ENCODE results near the gene AGBL1.
"Not testable (repeated sequence)": the region's sequence is repeated elsewhere in the genome, so short reads cannot be mapped to it uniquely, and the experiment has no call there.

AGBL1 gene

DNA sequence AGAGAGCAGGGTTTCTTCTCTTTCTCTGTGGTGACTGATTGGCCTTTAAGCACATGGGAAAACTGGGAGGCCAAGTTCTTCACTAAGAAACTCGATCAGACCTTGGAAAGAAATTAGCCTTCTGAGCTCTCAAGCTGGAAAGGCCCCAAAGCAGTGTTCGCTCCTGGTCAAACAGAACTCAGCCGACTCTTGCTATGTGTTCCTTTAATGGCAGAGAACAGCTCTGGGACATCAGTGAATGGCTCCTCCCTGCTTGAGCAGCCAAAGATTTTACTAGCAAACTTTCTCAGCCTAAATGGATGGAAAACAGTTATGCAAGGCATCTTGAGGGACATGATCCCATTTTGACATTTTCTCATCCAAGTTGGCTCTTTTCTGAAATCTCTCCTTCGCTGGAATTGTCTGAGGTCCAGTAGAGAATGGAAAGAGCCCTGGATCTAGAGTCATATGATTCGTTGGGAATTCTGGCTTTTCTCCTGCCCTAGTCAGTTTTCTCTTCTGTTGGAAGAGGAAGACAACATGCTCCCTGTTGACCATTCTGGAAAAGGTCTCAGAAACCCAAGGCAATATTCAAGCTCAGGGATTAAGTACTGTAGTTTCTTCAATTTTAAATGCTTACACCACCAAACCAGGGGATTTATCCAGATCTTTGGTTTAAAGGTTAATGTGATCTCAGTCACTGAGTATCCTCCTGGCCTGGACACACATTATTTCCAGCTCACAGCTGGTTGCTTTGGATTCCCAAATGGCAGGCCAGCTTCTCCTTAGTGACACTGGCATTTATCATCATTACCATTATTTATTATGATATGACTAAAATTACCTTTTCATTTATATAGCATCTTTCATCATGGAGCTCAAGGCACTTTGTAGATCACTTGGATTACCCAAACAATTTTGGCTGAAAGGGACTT is 319.6 kb downstream of the AGBL1 start:
- no peak for DNase-seq (ENCODE audit: low spot score)

DNA sequence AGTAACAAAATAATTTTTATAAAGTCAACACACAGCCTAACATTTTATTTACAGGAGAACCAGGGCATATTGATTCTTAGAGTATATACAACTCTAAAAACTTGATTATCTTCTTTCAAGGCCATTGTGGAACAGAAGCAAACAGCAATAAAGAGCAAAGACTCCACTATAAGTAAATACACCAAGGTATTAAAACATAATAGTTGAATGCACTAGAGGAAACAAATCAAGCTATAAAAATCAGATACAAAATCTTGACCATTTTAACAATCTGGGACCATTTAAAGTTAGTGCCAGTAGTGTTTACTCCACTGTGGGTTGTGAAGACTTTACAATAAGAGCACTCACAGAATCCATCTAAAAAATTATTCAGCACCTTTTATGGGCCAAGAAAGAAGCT is 323.6 kb downstream of the AGBL1 start:
- DNase-seq (ENCODE audit: low spot score), result no peak

DNA sequence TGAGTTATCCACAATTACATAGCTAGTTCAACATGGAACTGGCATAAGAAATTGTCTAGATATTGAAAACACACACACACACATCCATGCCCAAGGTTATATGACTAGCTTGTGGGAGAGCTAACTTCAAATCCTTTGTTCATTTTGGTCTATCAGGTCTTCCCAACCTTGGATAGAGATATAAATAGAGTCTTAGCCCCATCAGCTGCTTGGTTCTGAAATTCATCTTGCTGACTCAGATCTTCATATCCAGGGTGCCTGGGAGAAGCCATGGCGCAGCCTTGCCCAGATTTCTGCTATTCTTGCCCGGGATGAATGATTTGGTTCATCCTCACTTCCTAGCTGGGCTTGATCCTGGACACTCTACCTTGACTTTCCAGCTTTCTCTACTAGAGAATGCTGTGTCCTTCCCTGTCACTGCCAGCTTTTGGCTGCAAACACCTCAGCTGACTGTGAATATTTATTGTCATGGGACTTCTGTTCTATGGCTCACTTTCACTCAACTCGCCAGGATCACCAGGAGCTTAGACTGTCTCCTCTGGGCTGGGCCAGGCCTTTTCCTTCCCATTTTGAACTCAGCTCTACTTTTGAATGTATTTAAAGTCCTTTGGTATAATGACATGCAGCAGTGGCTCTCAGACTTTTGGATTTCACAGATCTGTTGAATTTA is 324.4 kb downstream of the AGBL1 start:
- DNase-seq (ENCODE audit: low spot score), result no peak

DNA sequence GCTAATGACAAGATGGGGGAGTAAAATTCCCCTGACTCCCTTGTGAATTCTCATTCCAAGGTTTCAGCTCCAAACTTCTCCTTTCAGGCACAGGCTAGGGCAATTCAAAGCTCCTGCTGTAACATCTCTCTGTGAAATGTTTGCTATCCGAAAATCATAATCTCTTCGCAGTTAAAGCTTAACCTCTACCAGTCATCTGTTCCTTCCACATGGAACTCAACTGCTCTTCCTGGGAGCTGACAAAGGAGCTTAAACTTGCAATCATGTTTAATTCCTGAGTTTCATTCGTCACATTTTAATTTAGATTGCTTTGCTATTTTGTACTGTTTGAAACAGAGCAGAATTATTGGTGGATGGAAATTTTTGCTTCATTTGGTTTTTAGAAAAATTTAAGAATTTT is 328.6 kb downstream of the AGBL1 start:
- no peak for DNase-seq (ENCODE audit: low spot score)

DNA sequence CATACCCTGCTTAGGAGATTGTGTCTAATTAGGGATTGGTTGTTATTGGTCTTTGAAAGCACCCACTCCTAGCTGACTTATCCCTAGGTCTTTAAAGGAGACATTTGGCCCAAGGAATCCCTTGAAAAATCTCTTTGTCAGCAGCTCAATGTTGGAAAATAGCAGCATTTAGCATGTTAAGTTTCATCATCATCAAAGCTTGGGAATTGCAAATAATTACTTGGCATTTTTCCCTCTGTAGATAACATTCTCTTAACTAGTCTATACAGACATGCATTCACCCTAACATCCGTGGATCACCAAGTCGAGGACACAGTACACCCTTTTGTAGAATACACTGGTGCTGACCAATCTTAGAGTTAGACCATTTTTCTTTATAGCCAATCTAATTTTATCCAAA is 332.2 kb downstream of the AGBL1 start:
- DNase-seq (ENCODE audit: low spot score), result no peak

DNA sequence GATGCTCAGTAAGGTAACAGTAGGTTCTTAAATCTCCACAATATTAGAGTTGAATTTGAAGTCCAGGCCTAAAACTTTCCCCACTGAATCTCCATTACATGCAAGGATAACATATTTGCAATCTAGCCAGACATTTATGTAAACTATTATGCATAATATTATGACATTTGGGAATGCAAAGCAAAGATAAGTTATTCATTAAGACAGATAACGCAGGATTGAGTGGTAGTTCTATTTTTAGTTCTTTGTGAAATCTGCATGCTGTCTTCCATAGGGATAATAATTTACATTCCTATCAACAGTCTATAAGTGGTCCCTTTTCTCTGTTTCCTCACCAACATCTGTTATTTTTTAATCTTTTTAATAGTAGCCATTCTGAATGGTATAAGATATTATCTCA is 333.5 kb downstream of the AGBL1 start:
- DNase-seq (ENCODE audit: low spot score), result no peak

DNA sequence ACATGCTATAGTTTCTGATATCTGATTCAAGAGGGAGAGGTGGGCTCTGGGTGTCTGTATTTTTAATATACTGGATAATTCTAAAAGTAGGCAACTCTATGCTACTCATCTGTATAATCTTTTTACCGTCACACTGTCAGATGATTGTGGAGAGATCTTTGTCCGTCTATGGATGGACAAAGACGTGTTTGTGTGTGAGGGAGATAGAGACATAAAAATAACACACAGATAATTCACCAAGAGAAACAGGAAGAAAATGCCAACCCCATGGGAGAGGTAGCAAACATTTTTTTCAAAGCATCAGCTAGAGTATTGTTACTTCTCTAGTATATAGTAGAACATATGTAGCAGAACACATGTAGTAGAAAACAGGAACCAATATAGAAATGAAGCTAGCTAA is 346.1 kb downstream of the AGBL1 start:
- DNase-seq (ENCODE audit: low spot score), result no peak

DNA sequence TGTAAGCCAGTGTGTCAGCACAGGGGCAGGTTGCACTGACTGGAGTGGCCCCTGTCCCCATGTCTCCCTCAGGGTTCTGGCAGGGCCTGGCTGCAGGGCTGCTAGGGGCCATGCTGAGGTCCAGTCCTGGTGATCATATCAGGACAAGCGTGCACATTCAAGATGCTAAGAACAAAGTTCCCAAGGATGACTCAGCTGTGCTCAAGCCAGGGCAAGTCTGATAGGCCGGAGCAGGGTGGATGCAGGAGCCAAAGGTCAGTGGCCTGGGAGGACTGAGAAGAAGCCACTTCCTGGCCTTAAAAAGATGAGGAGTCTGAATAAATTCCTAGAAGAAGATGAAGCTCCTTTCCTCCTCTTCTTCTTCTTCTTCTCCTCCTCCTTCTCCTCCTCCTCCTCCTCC is 353.2 kb downstream of the AGBL1 start:
- no peak for DNase-seq (ENCODE audit: low spot score)

DNA sequence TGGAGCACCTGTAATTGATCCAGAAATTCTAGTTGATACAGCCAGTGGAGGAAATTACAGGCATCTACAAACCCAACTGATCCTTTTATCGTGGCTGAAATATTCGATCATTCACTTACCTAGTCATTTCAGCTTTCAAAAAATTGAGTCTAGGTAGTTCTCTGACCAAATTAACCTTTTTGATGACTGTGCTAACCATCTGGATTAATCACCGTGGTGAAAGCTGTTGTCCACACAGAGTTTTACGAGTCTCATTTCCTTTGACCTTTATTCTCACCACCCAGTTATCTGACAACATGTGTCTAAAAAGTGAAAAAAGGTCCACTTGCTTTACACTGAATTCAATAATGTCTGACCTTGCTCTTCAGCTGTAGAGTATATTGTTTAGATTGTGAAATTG is 354.3 kb downstream of the AGBL1 start:
- DNase-seq (ENCODE audit: low spot score), result no peak

DNA sequence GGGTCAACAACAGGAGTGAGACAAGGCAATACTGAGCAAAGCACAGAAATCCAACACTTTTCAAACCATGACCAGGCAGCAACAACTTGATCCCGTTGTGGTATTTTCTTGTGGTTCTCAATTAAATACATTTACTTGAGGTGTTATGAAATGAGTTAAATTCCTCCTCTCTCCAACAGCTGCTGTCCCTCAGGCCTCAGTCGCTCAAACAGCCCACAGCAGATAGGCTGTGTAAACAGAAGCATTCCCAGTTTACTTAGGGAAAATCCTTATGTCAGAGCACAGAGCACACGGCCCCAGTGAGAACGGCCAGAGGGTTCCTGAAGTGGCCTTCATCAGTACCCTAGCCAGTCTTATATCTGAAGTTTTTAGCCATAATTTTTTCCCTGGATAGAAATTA is 359.9 kb downstream of the AGBL1 start:
- no peak for DNase-seq (ENCODE audit: low spot score)

DNA sequence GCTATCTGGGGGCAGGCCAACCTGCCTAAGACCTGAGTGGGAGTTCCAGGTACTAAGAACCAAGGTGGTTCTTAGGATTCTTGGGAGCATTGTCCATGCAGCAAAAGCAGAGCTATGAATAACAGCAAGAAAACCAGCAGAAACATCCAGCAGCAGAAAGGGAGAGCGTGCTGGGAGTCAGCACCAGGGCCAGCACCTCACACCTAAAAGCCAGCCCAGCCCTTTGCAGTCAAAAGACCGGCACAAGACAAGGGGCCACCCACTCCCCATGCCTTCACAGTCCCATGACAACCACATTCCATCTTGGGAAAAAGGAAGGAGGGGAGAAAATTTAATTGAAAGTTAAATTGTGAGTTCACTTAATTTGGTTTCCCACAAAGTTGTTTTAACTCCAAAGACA is 364.9 kb downstream of the AGBL1 start:
- no peak for DNase-seq (ENCODE audit: low spot score)

DNA sequence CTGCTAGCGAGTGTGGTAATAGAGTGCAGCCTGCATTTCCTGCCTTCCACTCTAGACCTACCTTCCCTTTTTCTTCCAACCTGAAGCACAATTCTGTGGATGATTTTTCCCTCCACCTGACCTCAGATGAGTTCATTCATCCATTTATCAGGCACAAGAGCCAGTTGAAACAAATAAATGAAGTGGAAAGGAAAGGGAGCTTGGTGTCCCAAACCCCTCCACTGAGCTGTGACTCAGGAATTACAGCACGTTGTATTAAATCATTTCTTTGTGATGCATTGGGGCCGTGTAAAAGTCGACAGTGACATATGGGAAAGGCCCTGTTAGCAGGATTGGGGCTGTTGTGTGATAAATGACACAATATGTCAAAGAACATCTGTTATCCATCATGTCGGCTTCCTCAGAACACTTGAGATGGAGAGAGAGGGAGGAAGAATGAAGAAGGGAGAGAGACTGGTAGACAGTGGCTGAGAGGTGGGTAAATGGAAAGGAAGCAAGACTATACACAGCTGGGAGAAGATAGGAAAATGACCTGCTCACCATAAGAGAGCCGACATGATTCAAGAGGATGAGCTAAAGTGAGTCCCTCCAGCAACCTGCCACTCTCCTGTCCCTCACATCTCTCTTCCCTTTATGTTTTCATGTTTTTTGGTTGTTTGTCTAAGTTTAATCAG is 366.0 kb downstream of the AGBL1 start:
- DNase-seq (ENCODE audit: low spot score), result no peak

DNA sequence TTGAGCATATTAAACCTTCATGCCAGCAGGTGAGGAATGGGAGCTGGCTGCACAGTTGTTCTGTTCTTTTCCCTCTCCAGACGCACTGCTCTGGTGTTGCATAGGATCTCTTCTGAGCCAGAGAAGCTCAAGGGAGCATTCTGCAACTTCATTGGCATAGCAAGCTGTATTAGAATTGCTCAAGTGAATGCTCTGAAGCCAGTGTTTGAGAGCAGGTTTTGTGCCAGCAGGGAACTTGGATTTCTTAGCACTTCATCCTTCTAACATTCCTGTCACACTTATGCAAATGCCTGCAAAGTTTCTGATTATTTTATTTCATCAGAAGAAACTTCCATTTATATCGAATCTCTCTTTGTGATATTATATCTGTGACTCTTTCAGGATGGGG is 366.6 kb downstream of the AGBL1 start:
- DNase-seq (ENCODE audit: low spot score), result no peak

DNA sequence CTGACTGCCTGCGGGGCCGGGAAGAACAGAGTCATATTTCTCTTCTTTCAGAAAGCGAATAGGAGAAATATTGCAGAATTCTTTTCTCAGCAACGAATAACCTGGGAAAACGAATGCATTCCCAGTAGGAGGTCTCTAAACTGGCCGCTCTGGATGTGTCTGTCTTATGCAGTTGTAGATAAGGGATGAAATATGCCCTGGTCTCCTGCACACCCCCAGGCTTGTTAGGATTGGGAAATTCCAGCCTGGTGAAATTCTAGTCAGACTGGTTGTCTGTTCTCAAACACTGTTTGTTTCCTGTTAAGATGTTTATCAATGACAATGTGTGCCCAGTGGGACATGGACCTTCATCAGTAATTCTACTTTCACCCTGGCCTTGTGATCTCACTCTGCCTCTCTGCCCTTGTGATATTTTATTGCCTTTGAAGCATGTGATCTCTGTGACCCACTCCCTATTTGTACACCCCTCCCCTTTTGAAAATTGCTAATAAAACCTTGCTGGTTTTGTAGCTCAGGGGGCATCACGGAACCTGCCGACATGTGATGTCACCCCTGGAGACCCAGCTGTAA is 385.9 kb downstream of the AGBL1 start:
- DNase-seq (ENCODE audit: low spot score), result not testable (repeated sequence)

DNA sequence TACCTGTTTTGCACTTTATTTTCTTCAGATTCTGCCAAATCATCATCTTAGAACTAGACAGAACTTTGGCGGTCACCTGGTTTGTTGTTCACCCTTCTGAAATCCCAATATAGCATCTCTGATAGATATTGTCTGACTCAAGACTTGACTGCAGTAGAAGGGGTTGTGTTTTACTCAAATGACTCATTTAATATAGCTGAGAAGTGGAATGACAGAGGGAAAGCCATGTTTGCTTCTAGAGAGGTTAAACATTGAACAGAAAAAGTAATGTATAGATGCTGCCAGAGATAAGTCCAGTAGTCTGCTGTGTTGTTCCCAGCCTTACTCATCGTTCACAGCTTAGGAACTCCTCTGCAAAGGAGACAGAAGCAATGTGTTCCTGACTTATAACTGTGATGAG is 402.0 kb downstream of the AGBL1 start:
- DNase-seq (ENCODE audit: low spot score), result no peak

DNA sequence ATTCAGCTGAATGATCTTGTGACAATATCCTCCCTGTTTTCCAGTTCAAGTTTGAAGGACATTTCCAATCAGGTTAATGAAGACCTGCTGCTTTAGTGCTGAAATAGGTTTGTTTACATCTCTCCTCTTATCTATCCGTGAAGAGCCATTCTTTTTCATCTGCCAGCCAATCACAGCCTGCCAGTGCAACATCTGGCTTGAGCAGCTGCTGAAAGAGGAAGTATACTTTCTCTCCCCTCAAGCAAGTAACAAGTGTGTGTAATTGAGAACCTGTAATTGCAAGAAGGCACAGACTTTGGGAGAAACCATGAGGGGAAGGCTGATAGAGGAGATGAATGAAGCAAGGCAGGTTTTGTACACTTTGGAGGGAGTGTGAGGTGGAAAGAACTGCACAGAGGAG is 404.3 kb downstream of the AGBL1 start:
- DNase-seq (ENCODE audit: low spot score), result no peak

DNA sequence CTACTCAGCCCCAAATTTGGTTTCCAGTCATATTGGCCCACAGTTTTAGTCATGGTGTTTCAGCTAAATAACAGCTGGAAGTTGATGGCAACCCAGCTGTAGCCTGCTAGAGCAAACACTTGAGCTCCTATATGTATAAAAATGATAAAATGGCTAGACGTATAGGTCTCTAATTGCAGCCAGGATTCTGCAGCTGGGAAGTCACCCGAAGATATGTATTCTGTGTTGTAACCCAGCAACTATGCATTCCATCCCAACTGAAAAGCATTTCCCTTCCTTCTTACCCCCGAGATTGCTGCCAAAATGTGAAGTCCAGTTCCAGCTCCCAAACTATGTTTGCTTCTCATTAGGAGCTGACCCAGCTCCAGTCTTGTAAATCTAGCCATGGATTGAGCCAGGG is 408.4 kb downstream of the AGBL1 start:
- DNase-seq (ENCODE audit: low spot score), result no peak

DNA sequence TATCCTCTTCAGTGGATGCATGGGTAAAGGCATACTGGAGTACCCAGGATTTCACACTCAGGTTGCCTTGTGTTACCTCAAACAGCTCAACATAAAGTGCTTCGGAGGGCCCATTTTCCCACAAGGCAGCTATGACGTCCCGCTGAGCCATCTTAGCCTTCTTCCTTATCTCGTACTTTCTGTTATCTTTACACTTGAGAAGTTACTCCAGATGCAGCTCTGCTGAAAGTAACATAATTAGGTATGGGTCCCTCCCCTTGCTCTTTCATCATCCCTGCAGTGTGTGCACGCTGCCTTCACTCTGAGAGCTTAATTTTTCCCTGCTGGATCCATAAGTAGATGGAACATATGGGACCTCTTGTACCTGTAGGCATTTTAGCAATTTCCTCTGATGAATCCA is 410.3 kb downstream of the AGBL1 start:
- DNase-seq (ENCODE audit: low spot score), result no peak

DNA sequence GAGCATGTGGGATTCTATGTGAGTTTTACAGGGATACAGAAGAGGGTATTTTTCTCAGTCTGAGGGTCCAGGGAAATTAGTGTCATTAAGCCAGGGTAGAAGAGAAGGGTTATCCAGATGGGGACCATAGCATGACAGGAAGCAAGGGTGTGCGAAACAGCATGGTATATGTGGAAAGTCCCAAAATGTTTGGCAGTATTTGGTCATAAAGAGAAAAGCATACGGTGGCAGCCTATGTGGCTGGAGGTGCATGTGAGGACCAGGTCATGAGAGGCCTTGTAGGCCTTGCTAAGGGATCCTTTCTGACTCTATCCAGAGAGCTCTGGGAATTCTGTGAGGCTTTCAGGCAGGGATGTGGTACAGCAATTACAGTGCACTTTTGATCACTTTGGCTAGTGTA is 411.4 kb downstream of the AGBL1 start:
- no peak for DNase-seq (ENCODE audit: low spot score)

DNA sequence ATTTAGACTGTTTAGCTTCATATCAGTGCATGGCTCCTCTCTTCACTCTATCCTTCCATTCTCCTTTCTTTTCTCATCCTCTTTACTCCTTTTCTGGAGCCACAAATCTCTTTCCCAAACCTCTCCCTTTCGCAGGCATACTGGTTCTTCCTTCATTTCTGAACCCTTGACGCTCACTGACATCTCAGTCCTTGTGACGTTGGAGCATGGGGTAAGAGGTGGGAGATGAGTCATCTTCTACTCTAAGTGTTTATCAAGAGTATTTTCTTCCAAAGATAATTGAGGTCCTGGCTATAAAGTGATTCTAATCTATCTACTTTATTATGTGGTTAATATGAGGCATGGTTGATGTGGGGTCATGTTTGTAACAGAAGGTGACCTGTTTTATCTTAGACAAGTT is 414.2 kb downstream of the AGBL1 start:
- no peak for DNase-seq (ENCODE audit: low spot score)

DNA sequence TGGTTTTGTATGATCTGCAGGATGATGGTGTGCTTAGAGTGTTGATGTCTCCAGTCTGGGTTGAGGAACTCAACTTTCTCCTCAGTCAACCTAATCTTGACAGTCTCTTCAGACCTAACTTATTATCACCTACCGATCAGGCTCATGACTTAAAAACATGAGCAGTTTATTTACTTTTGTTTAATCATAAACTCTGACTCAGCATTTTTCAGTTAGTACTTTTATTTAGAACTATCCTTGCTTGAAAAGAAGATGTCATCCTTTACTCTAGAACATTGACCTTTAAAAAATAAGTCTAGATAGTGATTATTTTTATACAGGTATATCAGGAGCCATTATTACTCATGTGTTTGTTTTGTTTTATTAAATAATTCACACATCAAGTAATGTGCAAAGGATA is 414.8 kb downstream of the AGBL1 start:
- no peak for DNase-seq (ENCODE audit: low spot score)

DNA sequence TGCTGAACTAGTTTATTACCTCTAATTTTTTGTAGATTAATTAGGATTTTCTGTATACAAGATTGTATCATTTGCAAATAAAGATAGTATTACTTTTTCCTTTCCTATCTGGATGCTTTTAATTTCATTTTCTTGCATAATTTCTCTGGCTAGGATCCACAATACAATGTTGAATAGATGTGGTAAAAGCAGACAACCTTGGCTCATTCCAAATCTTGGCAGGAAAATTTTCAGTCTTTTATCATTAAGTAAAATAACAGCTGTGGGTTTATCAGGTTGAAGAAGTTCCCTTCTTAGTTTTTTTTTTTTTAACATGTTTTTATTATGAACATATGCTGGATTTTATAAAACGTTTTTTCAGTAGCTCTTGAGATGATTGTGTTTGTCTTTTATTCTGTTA is 422.6 kb downstream of the AGBL1 start:
- no peak for DNase-seq (ENCODE audit: low spot score)

DNA sequence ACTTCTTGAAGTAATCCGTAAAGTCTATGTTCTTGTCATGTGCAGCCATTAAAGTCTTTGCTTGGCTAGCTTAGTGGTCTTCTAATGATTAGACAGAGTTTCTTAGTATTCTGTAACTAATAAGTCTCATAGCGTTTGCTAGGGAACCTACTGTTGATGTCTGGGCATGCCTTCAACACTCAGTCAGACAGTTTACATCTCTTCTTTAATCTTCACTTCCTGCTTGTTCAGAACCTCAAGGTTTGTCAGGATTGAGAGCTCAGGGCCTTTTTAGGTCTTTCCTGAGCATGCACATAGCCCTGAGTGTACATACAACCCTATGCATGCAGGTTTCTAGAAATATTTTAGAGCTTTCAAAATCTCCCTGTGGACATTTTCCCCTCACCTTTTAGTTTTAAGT is 426.3 kb downstream of the AGBL1 start:
- DNase-seq (ENCODE audit: low spot score), result no peak

Measured in RKO (cell line).